Parathyroid adenoma (tissue), 2 donors: ENCODE data around the gene GRAMD1C.

Experiments
- H2AFZ ChIP-seq: fragments of 300-600 bp; sonication (generic); one replicate; pipeline ENCODE4 v1.7.0; 2017; ENCODE audit warnings: antibody characterized with exemption, mild to moderate bottlenecking
- H3K27ac ChIP-seq: fragments of 300-600 bp; sonication (generic); one replicate; pipeline ENCODE4 v1.7.0; 2017
- H3K27me3 ChIP-seq: fragments of 300-600 bp; sonication (generic); one replicate; pipeline ENCODE4 v1.7.0; 2017; ENCODE audit warnings: low read length; ENCODE audit not compliant: control insufficient read depth, insufficient read depth
- H3K36me3 ChIP-seq: fragments of 300-600 bp; sonication (generic); one replicate; pipeline ENCODE4 v1.7.0; 2017; ENCODE audit warnings: low read length; ENCODE audit not compliant: control insufficient read depth, insufficient read depth
- H3K4me1 ChIP-seq: fragments of 300-600 bp; sonication (generic); one replicate; pipeline ENCODE4 v1.7.0; 2017; ENCODE audit warnings: control low read depth
- H3K4me2 ChIP-seq: fragments of 300-600 bp; sonication (generic); one replicate; pipeline ENCODE4 v1.7.0; 2017; ENCODE audit warnings: low read length
- H3K4me3 ChIP-seq: fragments of 300-600 bp; sonication (generic); one replicate; pipeline ENCODE4 v1.7.0; 2017; ENCODE audit warnings: low read depth, low read length
- H3K79me2 ChIP-seq: fragments of 300-600 bp; sonication (generic); one replicate; pipeline ENCODE4 v1.7.0; 2017; ENCODE audit warnings: control low read depth
- H3K9ac ChIP-seq: fragments of 300-600 bp; sonication (generic); one replicate; pipeline ENCODE4 v1.7.0; 2017; ENCODE audit warnings: mild to moderate bottlenecking
- H3K9me3 ChIP-seq: fragments of 300-600 bp; sonication (generic); one replicate; pipeline ENCODE4 v1.7.0; 2017; ENCODE audit warnings: low read length; ENCODE audit not compliant: control insufficient read depth
- TF ChIP-seq, protein P1 (sequence below): fragments of 300-600 bp; sonication (generic); IDR thresholded peaks from one replicate; pipeline ENCODE4 v1.7.0; 2017; ENCODE audit warnings: antibody characterized with exemption, mild to moderate bottlenecking
- donor health status: primary hyperparathyroidism.

Gene GRAMD1C

GRCh38 chr3:113878403-113878802 lies 39.8 kb downstream of the GRAMD1C start:
- Histone ChIP-seq H3K27ac (no peak overlapping the region), H3K4me1 (no peaks in the 10 kb centered on the region)
- TF ChIP-seq, protein P1, sequence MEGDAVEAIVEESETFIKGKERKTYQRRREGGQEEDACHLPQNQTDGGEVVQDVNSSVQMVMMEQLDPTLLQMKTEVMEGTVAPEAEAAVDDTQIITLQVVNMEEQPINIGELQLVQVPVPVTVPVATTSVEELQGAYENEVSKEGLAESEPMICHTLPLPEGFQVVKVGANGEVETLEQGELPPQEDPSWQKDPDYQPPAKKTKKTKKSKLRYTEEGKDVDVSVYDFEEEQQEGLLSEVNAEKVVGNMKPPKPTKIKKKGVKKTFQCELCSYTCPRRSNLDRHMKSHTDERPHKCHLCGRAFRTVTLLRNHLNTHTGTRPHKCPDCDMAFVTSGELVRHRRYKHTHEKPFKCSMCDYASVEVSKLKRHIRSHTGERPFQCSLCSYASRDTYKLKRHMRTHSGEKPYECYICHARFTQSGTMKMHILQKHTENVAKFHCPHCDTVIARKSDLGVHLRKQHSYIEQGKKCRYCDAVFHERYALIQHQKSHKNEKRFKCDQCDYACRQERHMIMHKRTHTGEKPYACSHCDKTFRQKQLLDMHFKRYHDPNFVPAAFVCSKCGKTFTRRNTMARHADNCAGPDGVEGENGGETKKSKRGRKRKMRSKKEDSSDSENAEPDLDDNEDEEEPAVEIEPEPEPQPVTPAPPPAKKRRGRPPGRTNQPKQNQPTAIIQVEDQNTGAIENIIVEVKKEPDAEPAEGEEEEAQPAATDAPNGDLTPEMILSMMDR, result no peak

DNA sequence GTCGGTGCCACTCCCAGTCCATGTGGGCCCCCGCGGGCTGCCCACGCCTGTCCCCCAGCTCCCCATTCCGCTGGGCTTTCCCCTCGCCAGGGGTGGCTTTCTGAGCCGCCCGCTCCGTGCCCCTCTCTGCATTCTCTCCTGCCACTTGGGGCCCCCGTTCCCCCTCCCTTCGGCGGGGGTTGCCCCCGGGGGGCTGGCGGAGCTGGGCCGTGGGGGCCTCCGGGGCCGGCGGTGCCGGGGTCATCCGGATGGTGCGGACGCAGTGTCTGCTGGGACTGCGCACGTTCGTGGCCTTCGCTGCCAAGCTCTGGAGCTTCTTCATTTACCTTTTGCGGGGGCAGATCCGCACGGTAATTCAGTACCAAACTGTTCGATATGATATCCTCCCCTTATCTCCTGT lies 46.5 kb downstream of the GRAMD1C start:
- no peak overlapping the region for H3K27ac ChIP-seq
- no peak overlapping the region for H3K9ac ChIP-seq
- no peak overlapping the region for H2AFZ ChIP-seq
- H3K4me2 ChIP-seq, result no peak overlapping the region
- H3K4me1 ChIP-seq, result no peaks in the 10 kb centered on the region
- H3K4me3 ChIP-seq, result no peak overlapping the region
- TF ChIP-seq, protein P1, result no peak
- no peaks in the 10 kb centered on the region for H3K27me3 ChIP-seq
- H3K79me2 ChIP-seq, result no peaks in the 10 kb centered on the region
- no peaks in the 10 kb centered on the region for H3K9me3 ChIP-seq
- no peaks in the 10 kb centered on the region for H3K36me3 ChIP-seq

More at GRCh38 chr3:113878403-113878802, 39.8 kb downstream of the GRAMD1C start:
- H2AFZ ChIP-seq, result no peak overlapping the region
- H3K27me3 ChIP-seq, result no peaks in the 10 kb centered on the region
- no peaks in the 10 kb centered on the region for H3K36me3 ChIP-seq
- H3K4me2 ChIP-seq, result no peak overlapping the region
- no peaks in the 10 kb centered on the region for H3K79me2 ChIP-seq
- H3K4me3 ChIP-seq, result no peak overlapping the region
- no peaks in the 10 kb centered on the region for H3K9me3 ChIP-seq
- no peak overlapping the region for H3K9ac ChIP-seq

- Histone ChIP-seq H3K9me3 (no peaks in the 10 kb centered on the region), H3K4me1 (no peaks in the 10 kb centered on the region), H3K9ac (no peak overlapping the region), H3K4me3 (no peak overlapping the region), H3K27ac (no peak overlapping the region), H3K79me2 (no peaks in the 10 kb centered on the region), H3K4me2 (no peak overlapping the region), H3K36me3 (no peaks in the 10 kb centered on the region), H2AFZ (no peak overlapping the region), H3K27me3 (no peaks in the 10 kb centered on the region)
- TF ChIP-seq, protein P1, result no peak
Measured at GRCh38 chr3:113890256-113890900, 51.8 kb downstream of the GRAMD1C start.

GRCh38 chr3:113894927-113895326 lies 56.3 kb downstream of the GRAMD1C start:
- TF ChIP-seq, protein P1, result no peak
- H3K4me3 ChIP-seq, result no peak overlapping the region
- H3K36me3 ChIP-seq, result no peaks in the 10 kb centered on the region
- no peak overlapping the region for H3K4me2 ChIP-seq
- no peak overlapping the region for H3K27ac ChIP-seq
- H3K9me3 ChIP-seq, result no peaks in the 10 kb centered on the region
- H3K79me2 ChIP-seq, result no peaks in the 10 kb centered on the region
- H3K9ac ChIP-seq, result no peak overlapping the region
- H3K27me3 ChIP-seq, result no peaks in the 10 kb centered on the region
- H2AFZ ChIP-seq, result no peak overlapping the region
- H3K4me1 ChIP-seq, result no peaks in the 10 kb centered on the region

DNA sequence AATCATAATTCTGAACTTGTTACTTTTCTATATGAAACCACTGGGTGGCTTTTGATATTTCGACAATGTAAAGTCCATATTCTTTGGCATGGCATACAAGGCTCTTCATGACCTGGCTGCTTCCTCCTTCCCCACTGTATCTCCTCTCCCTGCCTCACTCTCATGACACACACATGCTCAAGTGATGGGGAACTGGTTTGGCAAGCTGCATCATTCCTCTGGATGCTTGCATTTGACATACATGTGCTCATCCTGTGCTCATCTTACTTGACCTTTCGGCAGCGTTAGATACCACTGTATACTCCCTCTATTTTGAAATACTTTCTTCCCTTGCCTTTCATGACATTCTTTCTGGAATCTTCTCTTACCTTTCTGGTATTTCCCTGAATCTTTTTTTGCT lies 57.4 kb downstream of the GRAMD1C start:
- Histone ChIP-seq H3K79me2 (no peaks in the 10 kb centered on the region), H3K4me1 (no peaks in the 10 kb centered on the region), H3K4me2 (no peak overlapping the region), H3K36me3 (no peaks in the 10 kb centered on the region), H3K27ac (no peak overlapping the region), H3K27me3 (no peaks in the 10 kb centered on the region), H3K4me3 (no peak overlapping the region), H2AFZ (no peak overlapping the region), H3K9me3 (no peaks in the 10 kb centered on the region), H3K9ac (no peak overlapping the region)
- TF ChIP-seq, protein P1, result no peak
